Activated CD8-positive, alpha-beta memory T cell treated with anti-CD3 and anti-CD28 coated beads, Interleukin-2, amount 50 U/mL, for 48 hours (primary cell): ENCODE results near the gene PASK.

Experiments used
- DNase-seq: peaks from one replicate; pipeline ENCODE4 v3.0.0-alpha.2; 2020

Gene PASK

GRCh38 chr2:241062389-241063092 is 86.7 kb downstream of the PASK start:
- DNase-seq, result no peak

- no peak for DNase-seq
Measured at GRCh38 chr2:241061275-241061674, 88.0 kb downstream of the PASK start.
